ENCODE data around the gene FCGR2B. TPM values are rescaled to one million over a fixed set of nuclear protein-coding genes. Genes with fewer than 3 reads are reported as not detected.
A peak's percentile ranks its signal among the peaks of the same experiment; 100 is the strongest.

The FCGR2B gene
- total and polyA plus RNA-seq, 2 of the 13 experiments (the other 11 are each of a cell fraction or from before 2014, with no cell fraction given) = not detected

GRCh38 chr1:161726473-161727255 lies 63.7 kb downstream of the FCGR2B start (continued):
- peak; percentile 42 for TF ChIP-seq ZFX (CRISPR knock-in tag; IDR thresholded peaks at IDR 0.05; ENCODE audit: low read depth)
- TF ChIP-seq TFDP1 (CRISPR knock-in tag; IDR thresholded peaks at IDR 0.05; ENCODE audit: borderline replicate concordance) = peak; percentile 32; the same call in 1 of the 2 replicates
- TF ChIP-seq DBP (CRISPR knock-in tag; IDR thresholded peaks at IDR 0.05; ENCODE audit: not compliant biosample characterization) = no peak
- TF ChIP-seq ZNF503 (CRISPR knock-in tag; IDR thresholded peaks at IDR 0.05) = no peak
- TF ChIP-seq PHF20 (CRISPR knock-in tag; IDR thresholded peaks at IDR 0.05) = peak; percentile 49; the same call in 1 of the 2 replicates
- TF ChIP-seq, protein P1, sequence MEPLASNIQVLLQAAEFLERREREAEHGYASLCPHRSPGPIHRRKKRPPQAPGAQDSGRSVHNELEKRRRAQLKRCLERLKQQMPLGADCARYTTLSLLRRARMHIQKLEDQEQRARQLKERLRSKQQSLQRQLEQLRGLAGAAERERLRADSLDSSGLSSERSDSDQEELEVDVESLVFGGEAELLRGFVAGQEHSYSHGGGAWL (CRISPR knock-in tag; IDR thresholded peaks at IDR 0.05) = peak; percentile 18; the same call in 1 of the 2 replicates
- TF ChIP-seq ZNF589 (CRISPR knock-in tag; conservative IDR thresholded peaks at IDR 0.05) = peak; percentile 76; the same call in 1 of the 2 replicates
- 0 out of 2 replicates have a peak, but pooled peaks have one; percentile 16 for TF ChIP-seq DZIP1 (CRISPR knock-in tag; IDR thresholded peaks at IDR 0.05)
- no peak for TF ChIP-seq GTF3A (CRISPR knock-in tag; conservative IDR thresholded peaks at IDR 0.05)
- TF ChIP-seq THRA (CRISPR knock-in tag; IDR thresholded peaks at IDR 0.05; ENCODE audit: borderline replicate concordance) = no peak
- peak; percentile 39; the same call in 1 of the 2 replicates for TF ChIP-seq ARID4A (CRISPR knock-in tag; IDR thresholded peaks at IDR 0.05; ENCODE audit: borderline replicate concordance)
- peak; percentile 11; the same call in 1 of the 2 replicates for TF ChIP-seq ZBTB25 (CRISPR knock-in tag; IDR thresholded peaks at IDR 0.05)
